Measurements from ENCODE around the gene SH3D19.

DNA sequence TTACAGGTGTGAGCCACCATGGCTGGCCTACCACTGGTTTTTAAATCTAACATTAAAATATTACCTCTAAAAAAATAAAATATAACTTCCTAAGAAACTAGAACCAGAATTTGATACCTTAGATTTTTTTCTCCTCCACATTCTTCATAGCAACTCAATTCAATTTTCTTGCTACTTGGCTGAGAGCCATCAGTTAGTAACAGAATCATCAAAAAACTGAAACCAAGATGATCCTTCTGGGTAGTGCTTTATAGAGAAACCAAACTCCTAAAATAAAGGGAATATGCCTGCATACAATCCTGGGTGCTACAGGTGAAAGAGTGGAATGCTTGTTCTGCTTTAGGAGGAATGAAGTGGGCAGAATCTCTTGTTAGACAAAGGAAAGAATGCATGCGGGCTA, 161.6 kb downstream of the SH3D19 start:
- TF ChIP-seq MAFK (IDR thresholded peaks at IDR 0.05; ENCODE audit: low read depth, low read length) (no peak), MAZ (IDR thresholded peaks at IDR 0.05; ENCODE audit: borderline replicate concordance, low read depth, low read length) (no peak), SMC3 (IDR thresholded peaks at IDR 0.05; ENCODE audit: low read depth, low read length) (no peak), RAD21 (IDR thresholded peaks at IDR 0.05; ENCODE audit: low read length) (no peak), POLR2A (IDR thresholded peaks at IDR 0.05; ENCODE audit: low read depth, low read length) (no peak), CHD1 (IDR thresholded peaks at IDR 0.05; ENCODE audit: low read depth, low read length) (no peak), MXI1 (IDR thresholded peaks at IDR 0.05; ENCODE audit: borderline replicate concordance, low read depth, low read length) (no peak), FOS (IDR thresholded peaks at IDR 0.05; ENCODE audit: low read depth, low read length) (no peak), RFX5 (IDR thresholded peaks at IDR 0.05; ENCODE audit: low read depth, low read length) (no peak), CEBPB (IDR thresholded peaks at IDR 0.05; ENCODE audit: low read depth, low read length) (no peak), BHLHE40 (IDR thresholded peaks at IDR 0.05; ENCODE audit: low read depth, low read length) (no peak)
- TF ChIP-seq, protein P1, sequence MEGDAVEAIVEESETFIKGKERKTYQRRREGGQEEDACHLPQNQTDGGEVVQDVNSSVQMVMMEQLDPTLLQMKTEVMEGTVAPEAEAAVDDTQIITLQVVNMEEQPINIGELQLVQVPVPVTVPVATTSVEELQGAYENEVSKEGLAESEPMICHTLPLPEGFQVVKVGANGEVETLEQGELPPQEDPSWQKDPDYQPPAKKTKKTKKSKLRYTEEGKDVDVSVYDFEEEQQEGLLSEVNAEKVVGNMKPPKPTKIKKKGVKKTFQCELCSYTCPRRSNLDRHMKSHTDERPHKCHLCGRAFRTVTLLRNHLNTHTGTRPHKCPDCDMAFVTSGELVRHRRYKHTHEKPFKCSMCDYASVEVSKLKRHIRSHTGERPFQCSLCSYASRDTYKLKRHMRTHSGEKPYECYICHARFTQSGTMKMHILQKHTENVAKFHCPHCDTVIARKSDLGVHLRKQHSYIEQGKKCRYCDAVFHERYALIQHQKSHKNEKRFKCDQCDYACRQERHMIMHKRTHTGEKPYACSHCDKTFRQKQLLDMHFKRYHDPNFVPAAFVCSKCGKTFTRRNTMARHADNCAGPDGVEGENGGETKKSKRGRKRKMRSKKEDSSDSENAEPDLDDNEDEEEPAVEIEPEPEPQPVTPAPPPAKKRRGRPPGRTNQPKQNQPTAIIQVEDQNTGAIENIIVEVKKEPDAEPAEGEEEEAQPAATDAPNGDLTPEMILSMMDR (conservative IDR thresholded peaks at IDR 0.05; ENCODE audit: low read depth, low read length), result no peak
- TF ChIP-seq, protein P2, sequence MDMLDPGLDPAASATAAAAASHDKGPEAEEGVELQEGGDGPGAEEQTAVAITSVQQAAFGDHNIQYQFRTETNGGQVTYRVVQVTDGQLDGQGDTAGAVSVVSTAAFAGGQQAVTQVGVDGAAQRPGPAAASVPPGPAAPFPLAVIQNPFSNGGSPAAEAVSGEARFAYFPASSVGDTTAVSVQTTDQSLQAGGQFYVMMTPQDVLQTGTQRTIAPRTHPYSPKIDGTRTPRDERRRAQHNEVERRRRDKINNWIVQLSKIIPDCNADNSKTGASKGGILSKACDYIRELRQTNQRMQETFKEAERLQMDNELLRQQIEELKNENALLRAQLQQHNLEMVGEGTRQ (IDR thresholded peaks at IDR 0.05; ENCODE audit: low read depth, low read length), result no peak
